GM18858 (cell line): ENCODE results near the gene EMC10.
A peak's percentile ranks its signal among the peaks of the same experiment; 100 is the strongest.

Experiments used
- ATAC-seq: cut with Tn5 transposase; IDR thresholded peaks from one replicate; pipeline ENCODE4 v1.9.1; 2021; ENCODE audit not compliant: unreplicated experiment

Gene EMC10

GRCh38 chr19:50495020-50495531, 18.8 kb downstream of the EMC10 start:
- no peak for ATAC-seq

GRCh38 chr19:50496189-50497021, 20.1 kb downstream of the EMC10 start:
- no peak for ATAC-seq

- ATAC-seq: no peak
Measured at GRCh38 chr19:50497022-50497405, 20.7 kb downstream of the EMC10 start.

GRCh38 chr19:50498219-50499056, 22.1 kb downstream of the EMC10 start:
- no peak for ATAC-seq

GRCh38 chr19:50500060-50500752, 23.9 kb downstream of the EMC10 start:
- ATAC-seq: no peak

- no peak for ATAC-seq
Measured at GRCh38 chr19:50500753-50501151, 24.4 kb downstream of the EMC10 start.

- no peak for ATAC-seq
Measured at GRCh38 chr19:50501186-50501567, 24.9 kb downstream of the EMC10 start.

- no peak for ATAC-seq
Measured at GRCh38 chr19:50501568-50502475, 25.5 kb downstream of the EMC10 start.

GRCh38 chr19:50505856-50506611, 29.7 kb downstream of the EMC10 start:
- ATAC-seq: no peak

GRCh38 chr19:50506700-50507099, 30.4 kb downstream of the EMC10 start:
- no peak for ATAC-seq

GRCh38 chr19:50507376-50507775, 31.1 kb downstream of the EMC10 start:
- ATAC-seq: no peak

GRCh38 chr19:50508843-50509190, 32.5 kb downstream of the EMC10 start:
- ATAC-seq: no peak

GRCh38 chr19:50509366-50509765, 33.1 kb downstream of the EMC10 start:
- ATAC-seq: no peak

GRCh38 chr19:50510121-50510670, 33.9 kb downstream of the EMC10 start:
- ATAC-seq: no peak

GRCh38 chr19:50510700-50511068, 34.4 kb downstream of the EMC10 start:
- no peak for ATAC-seq

- ATAC-seq: peak; percentile 73
Measured at GRCh38 chr19:50511069-50511822, 34.9 kb downstream of the EMC10 start, which contains the start of gene JOSD2. Gene JOSD2 (minus strand): TSS chr19:50511191. CDS start chr19:50510431, 760 bp downstream.

- no peak for ATAC-seq
Measured at GRCh38 chr19:50512112-50512998, 36.0 kb downstream of the EMC10 start.
